WTC11 (cell line): Measurements from ENCODE around the gene KRTAP4-6. TPM values are rescaled to one million over a fixed set of nuclear protein-coding genes. Genes with fewer than 3 reads are reported as not detected.

Experiments
- ATAC-seq: fragments of 200-7000 bp; cut with Tn5 transposase; 2 replicates; pipeline ENCODE4 v1.10.0; 2021; ENCODE audit warnings: mild to moderate bottlenecking, moderate library complexity
- CTCF ChIA-PET: fragments of 300-600 bp; sonication (Branson Sonifier 250); formaldehyde crosslinking; loops from one replicate; lab custom pipeline; 2021; ENCODE audit warnings: antibody characterized with exemption; lab: Charles Lee
- POLR2A ChIA-PET: fragments of 350-600 bp; sonication (Branson Sonifier 250); formaldehyde crosslinking; loops from one replicate; lab custom pipeline; 2021; ENCODE audit warnings: antibody characterized with exemption; lab: Charles Lee
- DNase-seq: peaks from one replicate; pipeline ENCODE4 v3.0.0; 2021; ENCODE audit warnings: low spot score
- H3K27ac Mint-ChIP-seq: 2 replicates; pipeline ENCODE4 v1.8.0; 2021; ENCODE audit warnings: mixed read lengths
- H3K27me3 Mint-ChIP-seq: 2 replicates; pipeline ENCODE4 v1.8.0; 2021; ENCODE audit warnings: low read depth, mild to moderate bottlenecking, moderate library complexity, mixed read lengths
- H3K36me3 Mint-ChIP-seq: 2 replicates; pipeline ENCODE4 v1.8.0; 2021; ENCODE audit warnings: mixed read lengths
- H3K4me1 Mint-ChIP-seq: 2 replicates; pipeline ENCODE4 v1.8.0; 2022; ENCODE audit warnings: mixed read lengths
- H3K4me3 Mint-ChIP-seq: 2 replicates; pipeline ENCODE4 v1.8.0; 2021; ENCODE audit warnings: mild to moderate bottlenecking, moderate library complexity, mixed read lengths
- H3K9me3 Mint-ChIP-seq: 2 replicates; pipeline ENCODE4 v1.8.0; 2021; ENCODE audit warnings: mixed read lengths
- CREM ChIP-seq: sonication (generic); formaldehyde crosslinking; IDR thresholded peaks from 2 replicates; pipeline ENCODE4 v1.8.1; 2022; ENCODE audit warnings: mild to moderate bottlenecking, missing genetic modification reagents, moderate library complexity
- EMX1 ChIP-seq: fragments of 250-450 bp; sonication (Bioruptor Pico); IDR thresholded peaks from 2 replicates; pipeline ENCODE4 v1.8.0; 2021; ENCODE audit warnings: mild to moderate bottlenecking
- FOXJ3 ChIP-seq: sonication (generic); formaldehyde crosslinking; IDR thresholded peaks from 2 replicates; pipeline ENCODE4 v1.9.0; 2021; ENCODE audit warnings: missing genetic modification reagents, mild to moderate bottlenecking, borderline replicate concordance
- HMGA2 ChIP-seq: fragments of 250-450 bp; sonication (Bioruptor Pico); IDR thresholded peaks from 2 replicates; pipeline ENCODE4 v1.4.0; 2021; ENCODE audit warnings: mild to moderate bottlenecking, moderate library complexity
- JUN ChIP-seq: sonication (generic); formaldehyde crosslinking; IDR thresholded peaks from 2 replicates; pipeline ENCODE4 v1.8.0; 2023; ENCODE audit warnings: mild to moderate bottlenecking, missing genetic modification reagents
- NFATC4 ChIP-seq: fragments of 250-450 bp; sonication (Bioruptor Pico); IDR thresholded peaks from 2 replicates; pipeline ENCODE4 v1.9.0; 2021; ENCODE audit warnings: mild to moderate bottlenecking
- TEAD1 ChIP-seq: sonication (generic); formaldehyde crosslinking; IDR thresholded peaks from 2 replicates; pipeline ENCODE4 v1.8.0; 2022; ENCODE audit warnings: mild to moderate bottlenecking, missing genetic modification reagents
- ZNF416 ChIP-seq: fragments of 250-450 bp; sonication (Bioruptor Pico); IDR thresholded peaks from 2 replicates; pipeline ENCODE4 v1.9.0; 2021; ENCODE audit warnings: mild to moderate bottlenecking, inconsistent platforms
- ZNF423 ChIP-seq: fragments of 250-450 bp; sonication (Bioruptor Pico); IDR thresholded peaks from 2 replicates; pipeline ENCODE4 v2.1.2; 2022; ENCODE audit warnings: mild to moderate bottlenecking, moderate library complexity
- total RNA-seq: library from RNA; stranded (reverse); gene quantifications from 3 replicates; pipeline ENCODE4 v1.2.3, GENCODE V29; 2021
- TF ChIP-seq, protein P1 (sequence below): fragments of 250-450 bp; sonication (Bioruptor Pico); IDR thresholded peaks from 2 replicates; pipeline ENCODE4 v2.1.2; 2022; ENCODE audit warnings: mild to moderate bottlenecking, moderate library complexity
- TF ChIP-seq, protein P2 (sequence below): sonication (generic); formaldehyde crosslinking; IDR thresholded peaks from 2 replicates; pipeline ENCODE4 v1.8.1; 2022; ENCODE audit warnings: mild to moderate bottlenecking, missing genetic modification reagents, moderate library complexity, borderline replicate concordance
- TF ChIP-seq, protein P3 (sequence below): fragments of 250-450 bp; sonication (Bioruptor Pico); IDR thresholded peaks from 2 replicates; pipeline ENCODE4 v1.9.0; 2021; ENCODE audit warnings: mild to moderate bottlenecking
- TF ChIP-seq, protein P4 (sequence below): sonication (generic); formaldehyde crosslinking; IDR thresholded peaks from 2 replicates; pipeline ENCODE4 v1.8.0; 2023; ENCODE audit warnings: missing genetic modification reagents, mild to moderate bottlenecking, borderline replicate concordance
- TF ChIP-seq, protein P5 (sequence below): fragments of 250-450 bp; sonication (Bioruptor Pico); IDR thresholded peaks from 2 replicates; pipeline ENCODE4 v1.8.0; 2021; ENCODE audit warnings: mild to moderate bottlenecking
- TF ChIP-seq, protein P6 (sequence below): fragments of 250-450 bp; sonication (Bioruptor Pico); IDR thresholded peaks from 2 replicates; pipeline ENCODE4 v1.9.0; 2021; ENCODE audit warnings: mild to moderate bottlenecking, borderline replicate concordance
- TF ChIP-seq, protein P7 (sequence below): sonication (generic); formaldehyde crosslinking; IDR thresholded peaks from 2 replicates; pipeline ENCODE4 v1.8.1; 2022; ENCODE audit warnings: low read depth, mild to moderate bottlenecking, moderate library complexity, missing genetic modification reagents, borderline replicate concordance
- TF ChIP-seq, protein P8 (sequence below): sonication (generic); formaldehyde crosslinking; IDR thresholded peaks from 2 replicates; pipeline ENCODE4 v1.8.0; 2023; ENCODE audit warnings: missing genetic modification reagents
- TF ChIP-seq, protein P9 (sequence below): sonication (generic); formaldehyde crosslinking; IDR thresholded peaks from 2 replicates; pipeline ENCODE4 v1.8.1; 2023; ENCODE audit warnings: mild to moderate bottlenecking, missing genetic modification reagents, moderate library complexity
- TF ChIP-seq, protein P10 (sequence below): sonication (generic); formaldehyde crosslinking; IDR thresholded peaks from 2 replicates; pipeline ENCODE4 v1.8.1; 2022; ENCODE audit warnings: mild to moderate bottlenecking, moderate library complexity, missing genetic modification reagents

Gene KRTAP4-6
- total RNA-seq, 1 experiment from 2014 or later = not detected

DNA sequence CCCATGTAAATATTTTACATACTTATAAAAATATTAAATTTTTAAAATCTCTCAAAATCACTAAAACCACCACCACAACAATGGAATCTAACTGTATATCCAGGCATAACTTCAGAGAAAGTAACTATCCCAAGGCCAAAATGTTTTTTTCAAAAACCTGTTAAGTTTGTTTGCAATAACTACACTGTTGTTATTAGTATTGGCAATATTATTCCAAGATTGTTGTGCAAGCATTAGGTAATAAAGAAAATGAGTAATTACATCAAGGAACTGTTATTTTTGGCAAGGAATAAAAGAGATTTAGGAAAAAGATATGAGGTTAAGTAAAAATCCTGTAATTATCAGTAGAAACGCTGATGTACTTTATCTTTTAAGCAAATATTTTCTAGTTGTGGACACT lies 13.0 kb downstream of the KRTAP4-6 start:
- peaks cover 23% of the 10 kb centered on the region for H3K9me3 Mint-ChIP-seq
- CTCF ChIA-PET = interaction anchor here (0.8 kb wide), 1 partner anchor 164 kb away, joined by 3 read pairs; no protein-coding TSS in a partner anchor
- no peak overlapping the region for H3K4me3 Mint-ChIP-seq
- H3K4me1 Mint-ChIP-seq = peaks cover 5% of the 10 kb centered on the region
- ATAC-seq = no peak
- peaks cover 5% of the 10 kb centered on the region for H3K36me3 Mint-ChIP-seq
- POLR2A ChIA-PET = no interaction called here
- peaks cover 4% of the 10 kb centered on the region; the same call in 1 of the 2 replicates for H3K27me3 Mint-ChIP-seq
- no peak overlapping the region for H3K27ac Mint-ChIP-seq
- TF ChIP-seq, protein P1, sequence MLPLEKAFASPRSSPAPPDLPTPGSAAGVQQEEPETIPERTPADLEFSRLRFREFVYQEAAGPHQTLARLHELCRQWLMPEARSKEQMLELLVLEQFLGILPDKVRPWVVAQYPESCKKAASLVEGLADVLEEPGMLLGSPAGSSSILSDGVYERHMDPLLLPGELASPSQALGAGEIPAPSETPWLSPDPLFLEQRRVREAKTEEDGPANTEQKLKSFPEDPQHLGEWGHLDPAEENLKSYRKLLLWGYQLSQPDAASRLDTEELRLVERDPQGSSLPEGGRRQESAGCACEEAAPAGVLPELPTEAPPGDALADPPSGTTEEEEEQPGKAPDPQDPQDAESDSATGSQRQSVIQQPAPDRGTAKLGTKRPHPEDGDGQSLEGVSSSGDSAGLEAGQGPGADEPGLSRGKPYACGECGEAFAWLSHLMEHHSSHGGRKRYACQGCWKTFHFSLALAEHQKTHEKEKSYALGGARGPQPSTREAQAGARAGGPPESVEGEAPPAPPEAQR (CRISPR knock-in tag) = no peak
- no peak for TF ChIP-seq FOXJ3
- TF ChIP-seq JUN (CRISPR knock-in tag) = no peak
- TF ChIP-seq, protein P2, sequence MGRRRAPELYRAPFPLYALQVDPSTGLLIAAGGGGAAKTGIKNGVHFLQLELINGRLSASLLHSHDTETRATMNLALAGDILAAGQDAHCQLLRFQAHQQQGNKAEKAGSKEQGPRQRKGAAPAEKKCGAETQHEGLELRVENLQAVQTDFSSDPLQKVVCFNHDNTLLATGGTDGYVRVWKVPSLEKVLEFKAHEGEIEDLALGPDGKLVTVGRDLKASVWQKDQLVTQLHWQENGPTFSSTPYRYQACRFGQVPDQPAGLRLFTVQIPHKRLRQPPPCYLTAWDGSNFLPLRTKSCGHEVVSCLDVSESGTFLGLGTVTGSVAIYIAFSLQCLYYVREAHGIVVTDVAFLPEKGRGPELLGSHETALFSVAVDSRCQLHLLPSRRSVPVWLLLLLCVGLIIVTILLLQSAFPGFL = no peak
- TF ChIP-seq, protein P3, sequence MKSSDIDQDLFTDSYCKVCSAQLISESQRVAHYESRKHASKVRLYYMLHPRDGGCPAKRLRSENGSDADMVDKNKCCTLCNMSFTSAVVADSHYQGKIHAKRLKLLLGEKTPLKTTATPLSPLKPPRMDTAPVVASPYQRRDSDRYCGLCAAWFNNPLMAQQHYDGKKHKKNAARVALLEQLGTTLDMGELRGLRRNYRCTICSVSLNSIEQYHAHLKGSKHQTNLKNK (CRISPR knock-in tag) = no peak
- TF ChIP-seq, protein P4, sequence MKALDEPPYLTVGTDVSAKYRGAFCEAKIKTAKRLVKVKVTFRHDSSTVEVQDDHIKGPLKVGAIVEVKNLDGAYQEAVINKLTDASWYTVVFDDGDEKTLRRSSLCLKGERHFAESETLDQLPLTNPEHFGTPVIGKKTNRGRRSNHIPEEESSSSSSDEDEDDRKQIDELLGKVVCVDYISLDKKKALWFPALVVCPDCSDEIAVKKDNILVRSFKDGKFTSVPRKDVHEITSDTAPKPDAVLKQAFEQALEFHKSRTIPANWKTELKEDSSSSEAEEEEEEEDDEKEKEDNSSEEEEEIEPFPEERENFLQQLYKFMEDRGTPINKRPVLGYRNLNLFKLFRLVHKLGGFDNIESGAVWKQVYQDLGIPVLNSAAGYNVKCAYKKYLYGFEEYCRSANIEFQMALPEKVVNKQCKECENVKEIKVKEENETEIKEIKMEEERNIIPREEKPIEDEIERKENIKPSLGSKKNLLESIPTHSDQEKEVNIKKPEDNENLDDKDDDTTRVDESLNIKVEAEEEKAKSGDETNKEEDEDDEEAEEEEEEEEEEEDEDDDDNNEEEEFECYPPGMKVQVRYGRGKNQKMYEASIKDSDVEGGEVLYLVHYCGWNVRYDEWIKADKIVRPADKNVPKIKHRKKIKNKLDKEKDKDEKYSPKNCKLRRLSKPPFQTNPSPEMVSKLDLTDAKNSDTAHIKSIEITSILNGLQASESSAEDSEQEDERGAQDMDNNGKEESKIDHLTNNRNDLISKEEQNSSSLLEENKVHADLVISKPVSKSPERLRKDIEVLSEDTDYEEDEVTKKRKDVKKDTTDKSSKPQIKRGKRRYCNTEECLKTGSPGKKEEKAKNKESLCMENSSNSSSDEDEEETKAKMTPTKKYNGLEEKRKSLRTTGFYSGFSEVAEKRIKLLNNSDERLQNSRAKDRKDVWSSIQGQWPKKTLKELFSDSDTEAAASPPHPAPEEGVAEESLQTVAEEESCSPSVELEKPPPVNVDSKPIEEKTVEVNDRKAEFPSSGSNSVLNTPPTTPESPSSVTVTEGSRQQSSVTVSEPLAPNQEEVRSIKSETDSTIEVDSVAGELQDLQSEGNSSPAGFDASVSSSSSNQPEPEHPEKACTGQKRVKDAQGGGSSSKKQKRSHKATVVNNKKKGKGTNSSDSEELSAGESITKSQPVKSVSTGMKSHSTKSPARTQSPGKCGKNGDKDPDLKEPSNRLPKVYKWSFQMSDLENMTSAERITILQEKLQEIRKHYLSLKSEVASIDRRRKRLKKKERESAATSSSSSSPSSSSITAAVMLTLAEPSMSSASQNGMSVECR (CRISPR knock-in tag) = no peak
- TF ChIP-seq, protein P5, sequence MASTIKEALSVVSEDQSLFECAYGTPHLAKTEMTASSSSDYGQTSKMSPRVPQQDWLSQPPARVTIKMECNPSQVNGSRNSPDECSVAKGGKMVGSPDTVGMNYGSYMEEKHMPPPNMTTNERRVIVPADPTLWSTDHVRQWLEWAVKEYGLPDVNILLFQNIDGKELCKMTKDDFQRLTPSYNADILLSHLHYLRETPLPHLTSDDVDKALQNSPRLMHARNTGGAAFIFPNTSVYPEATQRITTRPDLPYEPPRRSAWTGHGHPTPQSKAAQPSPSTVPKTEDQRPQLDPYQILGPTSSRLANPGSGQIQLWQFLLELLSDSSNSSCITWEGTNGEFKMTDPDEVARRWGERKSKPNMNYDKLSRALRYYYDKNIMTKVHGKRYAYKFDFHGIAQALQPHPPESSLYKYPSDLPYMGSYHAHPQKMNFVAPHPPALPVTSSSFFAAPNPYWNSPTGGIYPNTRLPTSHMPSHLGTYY (CRISPR knock-in tag) = no peak
- no peak for TF ChIP-seq TEAD1 (CRISPR knock-in tag)
- TF ChIP-seq ZNF423 (CRISPR knock-in tag) = no peak
- no peak for TF ChIP-seq EMX1
- no peak for TF ChIP-seq NFATC4
- no peak for TF ChIP-seq CREM (CRISPR knock-in tag)
- TF ChIP-seq, protein P6, sequence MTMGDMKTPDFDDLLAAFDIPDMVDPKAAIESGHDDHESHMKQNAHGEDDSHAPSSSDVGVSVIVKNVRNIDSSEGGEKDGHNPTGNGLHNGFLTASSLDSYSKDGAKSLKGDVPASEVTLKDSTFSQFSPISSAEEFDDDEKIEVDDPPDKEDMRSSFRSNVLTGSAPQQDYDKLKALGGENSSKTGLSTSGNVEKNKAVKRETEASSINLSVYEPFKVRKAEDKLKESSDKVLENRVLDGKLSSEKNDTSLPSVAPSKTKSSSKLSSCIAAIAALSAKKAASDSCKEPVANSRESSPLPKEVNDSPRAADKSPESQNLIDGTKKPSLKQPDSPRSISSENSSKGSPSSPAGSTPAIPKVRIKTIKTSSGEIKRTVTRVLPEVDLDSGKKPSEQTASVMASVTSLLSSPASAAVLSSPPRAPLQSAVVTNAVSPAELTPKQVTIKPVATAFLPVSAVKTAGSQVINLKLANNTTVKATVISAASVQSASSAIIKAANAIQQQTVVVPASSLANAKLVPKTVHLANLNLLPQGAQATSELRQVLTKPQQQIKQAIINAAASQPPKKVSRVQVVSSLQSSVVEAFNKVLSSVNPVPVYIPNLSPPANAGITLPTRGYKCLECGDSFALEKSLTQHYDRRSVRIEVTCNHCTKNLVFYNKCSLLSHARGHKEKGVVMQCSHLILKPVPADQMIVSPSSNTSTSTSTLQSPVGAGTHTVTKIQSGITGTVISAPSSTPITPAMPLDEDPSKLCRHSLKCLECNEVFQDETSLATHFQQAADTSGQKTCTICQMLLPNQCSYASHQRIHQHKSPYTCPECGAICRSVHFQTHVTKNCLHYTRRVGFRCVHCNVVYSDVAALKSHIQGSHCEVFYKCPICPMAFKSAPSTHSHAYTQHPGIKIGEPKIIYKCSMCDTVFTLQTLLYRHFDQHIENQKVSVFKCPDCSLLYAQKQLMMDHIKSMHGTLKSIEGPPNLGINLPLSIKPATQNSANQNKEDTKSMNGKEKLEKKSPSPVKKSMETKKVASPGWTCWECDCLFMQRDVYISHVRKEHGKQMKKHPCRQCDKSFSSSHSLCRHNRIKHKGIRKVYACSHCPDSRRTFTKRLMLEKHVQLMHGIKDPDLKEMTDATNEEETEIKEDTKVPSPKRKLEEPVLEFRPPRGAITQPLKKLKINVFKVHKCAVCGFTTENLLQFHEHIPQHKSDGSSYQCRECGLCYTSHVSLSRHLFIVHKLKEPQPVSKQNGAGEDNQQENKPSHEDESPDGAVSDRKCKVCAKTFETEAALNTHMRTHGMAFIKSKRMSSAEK (CRISPR knock-in tag) = no peak
- TF ChIP-seq ZNF416 (CRISPR knock-in tag) = no peak
- TF ChIP-seq, protein P7, sequence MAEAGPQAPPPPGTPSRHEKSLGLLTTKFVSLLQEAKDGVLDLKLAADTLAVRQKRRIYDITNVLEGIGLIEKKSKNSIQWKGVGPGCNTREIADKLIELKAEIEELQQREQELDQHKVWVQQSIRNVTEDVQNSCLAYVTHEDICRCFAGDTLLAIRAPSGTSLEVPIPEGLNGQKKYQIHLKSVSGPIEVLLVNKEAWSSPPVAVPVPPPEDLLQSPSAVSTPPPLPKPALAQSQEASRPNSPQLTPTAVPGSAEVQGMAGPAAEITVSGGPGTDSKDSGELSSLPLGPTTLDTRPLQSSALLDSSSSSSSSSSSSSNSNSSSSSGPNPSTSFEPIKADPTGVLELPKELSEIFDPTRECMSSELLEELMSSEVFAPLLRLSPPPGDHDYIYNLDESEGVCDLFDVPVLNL (CRISPR knock-in tag) = no peak
- TF ChIP-seq HMGA2 (CRISPR knock-in tag) = no peak
- TF ChIP-seq, protein P8, sequence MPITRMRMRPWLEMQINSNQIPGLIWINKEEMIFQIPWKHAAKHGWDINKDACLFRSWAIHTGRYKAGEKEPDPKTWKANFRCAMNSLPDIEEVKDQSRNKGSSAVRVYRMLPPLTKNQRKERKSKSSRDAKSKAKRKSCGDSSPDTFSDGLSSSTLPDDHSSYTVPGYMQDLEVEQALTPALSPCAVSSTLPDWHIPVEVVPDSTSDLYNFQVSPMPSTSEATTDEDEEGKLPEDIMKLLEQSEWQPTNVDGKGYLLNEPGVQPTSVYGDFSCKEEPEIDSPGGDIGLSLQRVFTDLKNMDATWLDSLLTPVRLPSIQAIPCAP (CRISPR knock-in tag) = no peak
- TF ChIP-seq, protein P9, sequence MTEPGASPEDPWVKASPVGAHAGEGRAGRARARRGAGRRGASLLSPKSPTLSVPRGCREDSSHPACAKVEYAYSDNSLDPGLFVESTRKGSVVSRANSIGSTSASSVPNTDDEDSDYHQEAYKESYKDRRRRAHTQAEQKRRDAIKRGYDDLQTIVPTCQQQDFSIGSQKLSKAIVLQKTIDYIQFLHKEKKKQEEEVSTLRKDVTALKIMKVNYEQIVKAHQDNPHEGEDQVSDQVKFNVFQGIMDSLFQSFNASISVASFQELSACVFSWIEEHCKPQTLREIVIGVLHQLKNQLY (CRISPR knock-in tag) = no peak
- TF ChIP-seq, protein P10, sequence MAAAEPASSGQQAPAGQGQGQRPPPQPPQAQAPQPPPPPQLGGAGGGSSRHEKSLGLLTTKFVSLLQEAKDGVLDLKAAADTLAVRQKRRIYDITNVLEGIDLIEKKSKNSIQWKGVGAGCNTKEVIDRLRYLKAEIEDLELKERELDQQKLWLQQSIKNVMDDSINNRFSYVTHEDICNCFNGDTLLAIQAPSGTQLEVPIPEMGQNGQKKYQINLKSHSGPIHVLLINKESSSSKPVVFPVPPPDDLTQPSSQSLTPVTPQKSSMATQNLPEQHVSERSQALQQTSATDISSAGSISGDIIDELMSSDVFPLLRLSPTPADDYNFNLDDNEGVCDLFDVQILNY = no peak
- DNase-seq = no peak
